ENCODE results near the gene TAGLN3. TPM values are rescaled to one million over a fixed set of nuclear protein-coding genes. Genes with fewer than 3 reads are reported as not detected.

The TAGLN3 gene
- total and polyA plus RNA-seq, 2 of the 13 experiments (the other 11 are each of a cell fraction or from before 2014, with no cell fraction given), result 0.51 to 0.91 TPM

GRCh38 chr3:111955876-111956275 lies 42.8 kb upstream of the TAGLN3 start (continued):
- no peak for TF ChIP-seq ZBTB40 (IDR thresholded peaks at IDR 0.05)
- no peak for TF ChIP-seq ZBTB40 (CRISPR knock-in tag; IDR thresholded peaks at IDR 0.05)
- no peak for TF ChIP-seq MXD1 (CRISPR knock-in tag; IDR thresholded peaks at IDR 0.05)
- TF ChIP-seq NFRKB (IDR thresholded peaks at IDR 0.05), result no peak
- TF ChIP-seq MIER2 (CRISPR knock-in tag; IDR thresholded peaks at IDR 0.05), result no peak
- TF ChIP-seq TP53 (CRISPR knock-in tag; conservative IDR thresholded peaks at IDR 0.05), result no peak
- no peak for TF ChIP-seq JARID2 (CRISPR knock-in tag; IDR thresholded peaks at IDR 0.05; ENCODE audit: insufficient replicate concordance)
- no peak for TF ChIP-seq THAP9 (CRISPR knock-in tag; IDR thresholded peaks at IDR 0.05; ENCODE audit: borderline replicate concordance)
- no peak for TF ChIP-seq ZNF616 (CRISPR knock-in tag; IDR thresholded peaks at IDR 0.05; ENCODE audit: low read depth)
- no peak for TF ChIP-seq GMEB1 (CRISPR knock-in tag; IDR thresholded peaks at IDR 0.05; ENCODE audit: borderline replicate concordance)
- no peak for TF ChIP-seq TCF12 (IDR thresholded peaks at IDR 0.05)
- TF ChIP-seq TCF12 (CRISPR knock-in tag; IDR thresholded peaks at IDR 0.05), result no peak
- no peak for TF ChIP-seq NR2F1 (CRISPR knock-in tag; IDR thresholded peaks at IDR 0.05)
- no peak for TF ChIP-seq ZNF720 (CRISPR knock-in tag; IDR thresholded peaks at IDR 0.05)
- no peak for TF ChIP-seq ZNF644 (CRISPR knock-in tag; IDR thresholded peaks at IDR 0.05; ENCODE audit: low read depth)
